Dendritic cell treated with granulocyte-macrophage colony-stimulating factor and Interleukin-4, amounts not matched to agents 40 ng/mL and 50 ng/mL, for 4 days (primary cell): Measurements from ENCODE around the gene TBC1D9.

Source experiments
- H3K27ac Mint-ChIP-seq: one replicate; pipeline ENCODE4 v1.8.0; 2022; ENCODE audit warnings: mild to moderate bottlenecking, mixed read lengths
- H3K27me3 Mint-ChIP-seq: one replicate; pipeline ENCODE4 v1.8.0; 2022; ENCODE audit warnings: mild to moderate bottlenecking, mixed read lengths
- H3K36me3 Mint-ChIP-seq: one replicate; pipeline ENCODE4 v1.8.0; 2022; ENCODE audit warnings: low read depth, mixed read lengths
- H3K4me1 Mint-ChIP-seq: one replicate; pipeline ENCODE4 v1.8.0; 2022; ENCODE audit warnings: low read depth, mixed read lengths
- H3K4me3 Mint-ChIP-seq: one replicate; pipeline ENCODE4 v1.8.0; 2022; ENCODE audit warnings: mild to moderate bottlenecking, moderate library complexity, mixed read lengths
- H3K9me3 Mint-ChIP-seq: one replicate; pipeline ENCODE4 v1.8.0; 2022; ENCODE audit warnings: mixed read lengths
- intact Hi-C: fragments of 100-400 bp; cut with micrococcal nuclease; formaldehyde crosslinking; loops from one replicate; pipeline ENCODE4 v1.15.0; 2022

TBC1D9 gene

GRCh38 chr4:140609548-140610425 lies 146.4 kb downstream of the TBC1D9 start:
- Mint-ChIP-seq H3K4me1 (peaks cover 6% of the 10 kb centered on the region), H3K27me3 (peaks cover 4% of the 10 kb centered on the region), H3K36me3 (no peaks in the 10 kb centered on the region), H3K4me3 (no peak overlapping the region), H3K27ac (no peak overlapping the region), H3K9me3 (no peaks in the 10 kb centered on the region)
- intact Hi-C loops = loop anchor here (5.0 kb wide), 2 partner anchors 243 to 247 kb away; no protein-coding TSS in a partner anchor

GRCh38 chr4:140607852-140608251 lies 148.3 kb downstream of the TBC1D9 start:
- H3K4me3 Mint-ChIP-seq = no peak overlapping the region

GRCh38 chr4:140604544-140604943 lies 151.6 kb downstream of the TBC1D9 start:
- no peaks in the 10 kb centered on the region for H3K36me3 Mint-ChIP-seq
- H3K27ac Mint-ChIP-seq = no peak overlapping the region
- H3K27me3 Mint-ChIP-seq = peaks cover 4% of the 10 kb centered on the region
- intact Hi-C loops = no loop called here
- no peaks in the 10 kb centered on the region for H3K4me1 Mint-ChIP-seq
- no peak overlapping the region for H3K4me3 Mint-ChIP-seq
- H3K9me3 Mint-ChIP-seq = no peaks in the 10 kb centered on the region

More at GRCh38 chr4:140607852-140608251, 148.3 kb downstream of the TBC1D9 start:
- Mint-ChIP-seq H3K4me1 (peaks cover 6% of the 10 kb centered on the region), H3K9me3 (no peaks in the 10 kb centered on the region), H3K27me3 (peaks cover 4% of the 10 kb centered on the region), H3K36me3 (no peaks in the 10 kb centered on the region), H3K27ac (no peak overlapping the region)
- intact Hi-C loops = no loop called here

- H3K9me3 Mint-ChIP-seq = no peaks in the 10 kb centered on the region
- intact Hi-C loops = no loop called here
- no peaks in the 10 kb centered on the region for H3K36me3 Mint-ChIP-seq
- peaks cover 2% of the 10 kb centered on the region for H3K27me3 Mint-ChIP-seq
- no peak overlapping the region for H3K4me3 Mint-ChIP-seq
- no peaks in the 10 kb centered on the region for H3K4me1 Mint-ChIP-seq
- no peak overlapping the region for H3K27ac Mint-ChIP-seq
Measured at GRCh38 chr4:140603286-140603685, 152.9 kb downstream of the TBC1D9 start.

- H3K27ac Mint-ChIP-seq = no peak overlapping the region
- intact Hi-C loops = no loop called here
- no peak overlapping the region for H3K4me3 Mint-ChIP-seq
- peaks cover 2% of the 10 kb centered on the region for H3K27me3 Mint-ChIP-seq
- H3K36me3 Mint-ChIP-seq = no peaks in the 10 kb centered on the region
- H3K4me1 Mint-ChIP-seq = no peaks in the 10 kb centered on the region
- H3K9me3 Mint-ChIP-seq = no peaks in the 10 kb centered on the region
Measured at GRCh38 chr4:140602714-140603113, 153.5 kb downstream of the TBC1D9 start.

- Mint-ChIP-seq H3K4me1 (no peaks in the 10 kb centered on the region), H3K4me3 (no peak overlapping the region), H3K36me3 (no peaks in the 10 kb centered on the region), H3K27ac (no peak overlapping the region), H3K27me3 (no peaks in the 10 kb centered on the region), H3K9me3 (no peaks in the 10 kb centered on the region)
- intact Hi-C loops = no loop called here
Measured at GRCh38 chr4:140600408-140600807, 155.8 kb downstream of the TBC1D9 start.

GRCh38 chr4:140595065-140595464 lies 161.1 kb downstream of the TBC1D9 start:
- H3K4me3 Mint-ChIP-seq = no peak overlapping the region
- H3K9me3 Mint-ChIP-seq = no peaks in the 10 kb centered on the region
- H3K27me3 Mint-ChIP-seq = peaks cover 12% of the 10 kb centered on the region
- H3K4me1 Mint-ChIP-seq = peaks cover 4% of the 10 kb centered on the region
- intact Hi-C loops = no loop called here
- H3K36me3 Mint-ChIP-seq = no peaks in the 10 kb centered on the region
- H3K27ac Mint-ChIP-seq = no peak overlapping the region

- no peaks in the 10 kb centered on the region for H3K9me3 Mint-ChIP-seq
Measured at GRCh38 chr4:140584439-140584838, 171.7 kb downstream of the TBC1D9 start.

GRCh38 chr4:140581078-140581477 lies 175.1 kb downstream of the TBC1D9 start:
- Mint-ChIP-seq H3K9me3 (no peaks in the 10 kb centered on the region), H3K27me3 (peaks cover 45% of the 10 kb centered on the region), H3K27ac (no peak overlapping the region), H3K4me3 (no peak overlapping the region), H3K4me1 (no peaks in the 10 kb centered on the region), H3K36me3 (no peaks in the 10 kb centered on the region)
- intact Hi-C loops = no loop called here

More at GRCh38 chr4:140584439-140584838, 171.7 kb downstream of the TBC1D9 start:
- Mint-ChIP-seq H3K4me3 (no peak overlapping the region), H3K27ac (no peak overlapping the region), H3K36me3 (no peaks in the 10 kb centered on the region), H3K27me3 (peaks cover 20% of the 10 kb centered on the region), H3K4me1 (no peaks in the 10 kb centered on the region)
- intact Hi-C loops = no loop called here

- no peak overlapping the region for H3K4me3 Mint-ChIP-seq
- no peaks in the 10 kb centered on the region for H3K36me3 Mint-ChIP-seq
- H3K27ac Mint-ChIP-seq = no peak overlapping the region
- H3K9me3 Mint-ChIP-seq = no peaks in the 10 kb centered on the region
- H3K27me3 Mint-ChIP-seq = peaks cover 45% of the 10 kb centered on the region
- intact Hi-C loops = no loop called here
- no peaks in the 10 kb centered on the region for H3K4me1 Mint-ChIP-seq
Measured at GRCh38 chr4:140579278-140579677, 176.9 kb downstream of the TBC1D9 start.

- no peak overlapping the region for H3K4me3 Mint-ChIP-seq
- intact Hi-C loops = no loop called here
- H3K36me3 Mint-ChIP-seq = no peaks in the 10 kb centered on the region
- H3K4me1 Mint-ChIP-seq = no peaks in the 10 kb centered on the region
- H3K27me3 Mint-ChIP-seq = peaks cover 63% of the 10 kb centered on the region
- H3K9me3 Mint-ChIP-seq = peaks cover 17% of the 10 kb centered on the region
- no peak overlapping the region for H3K27ac Mint-ChIP-seq
Measured at GRCh38 chr4:140575489-140575888, 180.7 kb downstream of the TBC1D9 start.

- H3K27ac Mint-ChIP-seq = no peak overlapping the region
- no peaks in the 10 kb centered on the region for H3K36me3 Mint-ChIP-seq
- H3K27me3 Mint-ChIP-seq = peaks cover 68% of the 10 kb centered on the region
- H3K4me3 Mint-ChIP-seq = no peak overlapping the region
- intact Hi-C loops = no loop called here
- peaks cover 17% of the 10 kb centered on the region for H3K9me3 Mint-ChIP-seq
- peaks cover 27% of the 10 kb centered on the region for H3K4me1 Mint-ChIP-seq
Measured at GRCh38 chr4:140571620-140572019, 184.6 kb downstream of the TBC1D9 start.
